ENCODE data around the gene TBCD.

TBCD gene

GRCh38 chr17:82941021-82942001 lies 189.4 kb downstream of the TBCD start:
- no peak overlapping the region for H3K27ac ChIP-seq (ENCODE audit: low read depth, low read length)

DNA sequence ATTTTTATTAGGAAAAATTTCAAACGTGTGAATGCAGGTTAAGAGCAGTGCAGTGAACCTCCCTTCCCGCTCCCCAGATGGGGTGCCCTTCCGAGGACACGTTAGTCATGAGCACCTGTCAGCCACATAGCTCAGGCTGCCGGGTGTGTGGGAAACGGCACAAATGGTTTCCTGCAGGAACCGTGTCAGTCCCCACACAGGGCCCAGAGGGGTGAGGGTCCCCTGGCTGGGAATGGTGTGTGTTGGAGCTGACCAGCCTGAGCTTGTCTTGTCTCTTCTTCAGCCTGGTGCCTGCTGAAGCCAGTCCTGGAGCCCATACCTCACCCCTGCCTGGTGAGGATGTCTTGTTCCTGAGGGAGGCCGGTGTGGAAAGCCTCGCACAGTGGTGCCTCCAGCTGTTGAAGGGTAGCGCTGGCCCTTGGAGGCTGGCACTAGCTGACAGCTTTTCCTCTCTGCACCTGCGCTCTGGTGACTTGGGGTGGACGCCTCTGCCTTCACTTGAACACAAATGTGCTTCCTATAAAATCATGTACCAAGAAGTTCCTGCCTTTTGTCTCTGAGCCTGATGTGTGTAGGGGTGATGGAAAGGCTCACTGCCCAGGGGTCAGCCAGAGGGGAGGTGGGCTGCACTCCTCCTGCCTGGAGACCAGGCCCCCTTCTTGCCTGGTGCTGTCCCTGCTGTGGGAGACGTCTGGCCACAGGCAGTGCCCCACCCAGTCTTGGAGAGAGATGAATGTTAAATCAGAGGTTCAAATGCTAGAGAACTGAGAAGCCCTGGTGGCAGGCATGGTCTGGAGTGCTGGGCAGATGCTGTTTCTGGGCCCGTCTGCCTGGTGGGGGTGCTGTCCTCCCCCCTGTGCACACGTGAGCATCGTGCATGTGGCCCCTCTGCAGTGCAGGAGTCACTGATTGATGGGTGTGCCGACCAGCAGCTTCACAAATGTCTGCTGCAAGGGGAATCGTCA lies 190.6 kb downstream of the TBCD start:
- Histone ChIP-seq H3K4me3 (ENCODE audit: insufficient read depth, low read length, poor library complexity, severe bottlenecking) (no peak overlapping the region), H3K27ac (ENCODE audit: low read depth, low read length) (no peak overlapping the region), H3K36me3 (ENCODE audit: low read length) (peaks cover 19% of the 10 kb centered on the region), H4K20me1 (ENCODE audit: low read depth, low read length) (no peaks in the 10 kb centered on the region), H3K4me2 (ENCODE audit: low read depth, low read length, poor library complexity, severe bottlenecking) (no peak overlapping the region), H3K9me3 (ENCODE audit: insufficient read depth, low read length) (peaks cover 22% of the 10 kb centered on the region), H3F3A (ENCODE audit: insufficient read depth) (no peaks in the 10 kb centered on the region), H3K9ac (ENCODE audit: low read length) (no peak overlapping the region), H3K9me2 (replicated peaks; ENCODE audit: insufficient read depth, low read length) (no peaks in the 10 kb centered on the region), H3K27me3 (ENCODE audit: low read length) (no peaks in the 10 kb centered on the region), H3K79me2 (ENCODE audit: insufficient read depth, low read length) (no peaks in the 10 kb centered on the region), H2AFZ (ENCODE audit: low read depth, low read length, severe bottlenecking) (no peak overlapping the region)
- TF ChIP-seq, protein P1, sequence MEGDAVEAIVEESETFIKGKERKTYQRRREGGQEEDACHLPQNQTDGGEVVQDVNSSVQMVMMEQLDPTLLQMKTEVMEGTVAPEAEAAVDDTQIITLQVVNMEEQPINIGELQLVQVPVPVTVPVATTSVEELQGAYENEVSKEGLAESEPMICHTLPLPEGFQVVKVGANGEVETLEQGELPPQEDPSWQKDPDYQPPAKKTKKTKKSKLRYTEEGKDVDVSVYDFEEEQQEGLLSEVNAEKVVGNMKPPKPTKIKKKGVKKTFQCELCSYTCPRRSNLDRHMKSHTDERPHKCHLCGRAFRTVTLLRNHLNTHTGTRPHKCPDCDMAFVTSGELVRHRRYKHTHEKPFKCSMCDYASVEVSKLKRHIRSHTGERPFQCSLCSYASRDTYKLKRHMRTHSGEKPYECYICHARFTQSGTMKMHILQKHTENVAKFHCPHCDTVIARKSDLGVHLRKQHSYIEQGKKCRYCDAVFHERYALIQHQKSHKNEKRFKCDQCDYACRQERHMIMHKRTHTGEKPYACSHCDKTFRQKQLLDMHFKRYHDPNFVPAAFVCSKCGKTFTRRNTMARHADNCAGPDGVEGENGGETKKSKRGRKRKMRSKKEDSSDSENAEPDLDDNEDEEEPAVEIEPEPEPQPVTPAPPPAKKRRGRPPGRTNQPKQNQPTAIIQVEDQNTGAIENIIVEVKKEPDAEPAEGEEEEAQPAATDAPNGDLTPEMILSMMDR (IDR thresholded peaks at IDR 0.05; ENCODE audit: insufficient read depth, low read length, poor library complexity, severe bottlenecking), result no peak
- no peak for TF ChIP-seq EZH2phosphoT487 (conservative IDR thresholded peaks at IDR 0.05; ENCODE audit: low read length)

More at GRCh38 chr17:82941021-82942001, 189.4 kb downstream of the TBCD start:
- Histone ChIP-seq H3K4me2 (ENCODE audit: low read depth, low read length, poor library complexity, severe bottlenecking) (no peak overlapping the region), H4K20me1 (ENCODE audit: low read depth, low read length) (no peaks in the 10 kb centered on the region), H3K9ac (ENCODE audit: low read length) (no peak overlapping the region), H3K79me2 (ENCODE audit: insufficient read depth, low read length) (no peaks in the 10 kb centered on the region), H3F3A (ENCODE audit: insufficient read depth) (no peaks in the 10 kb centered on the region), H3K36me3 (ENCODE audit: low read length) (peaks cover 19% of the 10 kb centered on the region), H3K4me3 (ENCODE audit: insufficient read depth, low read length, poor library complexity, severe bottlenecking) (no peak overlapping the region), H3K9me2 (replicated peaks; ENCODE audit: insufficient read depth, low read length) (no peaks in the 10 kb centered on the region), H3K9me3 (ENCODE audit: insufficient read depth, low read length) (peaks cover 22% of the 10 kb centered on the region), H2AFZ (ENCODE audit: low read depth, low read length, severe bottlenecking) (no peak overlapping the region), H3K27me3 (ENCODE audit: low read length) (no peaks in the 10 kb centered on the region)
- no peak for TF ChIP-seq EZH2phosphoT487 (conservative IDR thresholded peaks at IDR 0.05; ENCODE audit: low read length)
- TF ChIP-seq, protein P1 (IDR thresholded peaks at IDR 0.05; ENCODE audit: insufficient read depth, low read length, poor library complexity, severe bottlenecking), result no peak

DNA sequence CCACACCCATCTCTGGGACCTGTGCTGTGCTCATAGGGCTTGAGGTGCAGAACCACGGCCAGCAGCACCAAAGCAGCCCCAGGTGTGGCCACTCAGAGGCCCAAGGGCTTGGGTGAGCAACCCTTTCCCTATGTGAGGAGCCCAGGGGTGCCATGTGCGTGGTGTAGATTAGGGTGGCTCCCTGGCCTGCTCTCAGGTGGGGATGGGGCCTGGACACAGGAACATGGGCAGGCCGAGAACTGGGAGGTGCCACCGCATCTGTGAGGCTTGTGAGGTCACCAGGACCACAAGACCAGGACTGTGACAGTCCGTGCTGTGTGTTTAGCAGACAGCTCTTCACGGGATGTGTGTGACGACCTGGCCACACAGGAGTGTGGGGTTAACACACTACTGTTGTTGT lies 191.5 kb downstream of the TBCD start:
- TF ChIP-seq, protein P1 (IDR thresholded peaks at IDR 0.05; ENCODE audit: insufficient read depth, low read length, poor library complexity, severe bottlenecking), result no peak
- no peak for TF ChIP-seq EZH2phosphoT487 (conservative IDR thresholded peaks at IDR 0.05; ENCODE audit: low read length)
- H2AFZ ChIP-seq (ENCODE audit: low read depth, low read length, severe bottlenecking), result no peak overlapping the region
- no peaks in the 10 kb centered on the region for H4K20me1 ChIP-seq (ENCODE audit: low read depth, low read length)
- no peaks in the 10 kb centered on the region for H3F3A ChIP-seq (ENCODE audit: insufficient read depth)
- peaks cover 22% of the 10 kb centered on the region for H3K9me3 ChIP-seq (ENCODE audit: insufficient read depth, low read length)
- peaks cover 19% of the 10 kb centered on the region for H3K36me3 ChIP-seq (ENCODE audit: low read length)
- H3K79me2 ChIP-seq (ENCODE audit: insufficient read depth, low read length), result no peaks in the 10 kb centered on the region
- no peak overlapping the region for H3K9ac ChIP-seq (ENCODE audit: low read length)
- H3K27ac ChIP-seq (ENCODE audit: low read depth, low read length), result no peak overlapping the region
- H3K4me3 ChIP-seq (ENCODE audit: insufficient read depth, low read length, poor library complexity, severe bottlenecking), result no peak overlapping the region
- no peaks in the 10 kb centered on the region for H3K27me3 ChIP-seq (ENCODE audit: low read length)
- H3K4me2 ChIP-seq (ENCODE audit: low read depth, low read length, poor library complexity, severe bottlenecking), result no peak overlapping the region
- no peaks in the 10 kb centered on the region for H3K9me2 ChIP-seq (replicated peaks; ENCODE audit: insufficient read depth, low read length)
